ENCODE data around the gene MIP. TPM values are rescaled to one million over a fixed set of nuclear protein-coding genes. Genes with fewer than 3 reads are reported as not detected.
"Not testable (repeated sequence)": the region's sequence is repeated elsewhere in the genome, so short reads cannot be mapped to it uniquely, and the experiment has no call there.

Gene MIP
- total RNA-seq = 0.26 TPM in 1 of 2 replicates, not detected in the other

DNA sequence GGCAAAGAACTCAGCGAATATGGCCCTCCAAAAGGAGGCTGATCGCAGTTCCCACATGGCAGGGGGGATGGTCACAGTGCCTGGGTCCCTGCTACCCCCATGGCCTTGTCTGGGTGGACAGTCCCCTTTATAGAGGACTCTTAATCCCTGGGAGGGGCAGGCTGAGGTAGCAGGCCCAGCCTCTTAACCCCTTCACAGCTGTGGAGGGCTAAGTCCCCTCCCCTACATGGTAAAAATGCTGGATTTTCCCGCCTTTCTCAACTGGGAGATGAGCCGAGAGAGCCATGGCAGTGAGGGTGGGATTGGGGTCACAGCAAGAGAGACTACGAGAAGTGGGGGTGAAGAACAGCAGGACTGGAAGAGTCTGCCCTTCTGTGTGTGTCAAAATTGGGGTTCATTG lies at the start of gene MIP:
Gene MIP, minus strand, starts transcription at position 101 of the 400 bp plus-strand sequence. Its CDS starts 44 bp downstream, at position 57.
- no peak for DNase-seq (ENCODE audit: low read depth)
- H3K27me3 ChIP-seq (ENCODE audit: control insufficient read depth, insufficient read depth, low read length) = no peaks in the 10 kb centered on the region
- TF ChIP-seq, protein P1, sequence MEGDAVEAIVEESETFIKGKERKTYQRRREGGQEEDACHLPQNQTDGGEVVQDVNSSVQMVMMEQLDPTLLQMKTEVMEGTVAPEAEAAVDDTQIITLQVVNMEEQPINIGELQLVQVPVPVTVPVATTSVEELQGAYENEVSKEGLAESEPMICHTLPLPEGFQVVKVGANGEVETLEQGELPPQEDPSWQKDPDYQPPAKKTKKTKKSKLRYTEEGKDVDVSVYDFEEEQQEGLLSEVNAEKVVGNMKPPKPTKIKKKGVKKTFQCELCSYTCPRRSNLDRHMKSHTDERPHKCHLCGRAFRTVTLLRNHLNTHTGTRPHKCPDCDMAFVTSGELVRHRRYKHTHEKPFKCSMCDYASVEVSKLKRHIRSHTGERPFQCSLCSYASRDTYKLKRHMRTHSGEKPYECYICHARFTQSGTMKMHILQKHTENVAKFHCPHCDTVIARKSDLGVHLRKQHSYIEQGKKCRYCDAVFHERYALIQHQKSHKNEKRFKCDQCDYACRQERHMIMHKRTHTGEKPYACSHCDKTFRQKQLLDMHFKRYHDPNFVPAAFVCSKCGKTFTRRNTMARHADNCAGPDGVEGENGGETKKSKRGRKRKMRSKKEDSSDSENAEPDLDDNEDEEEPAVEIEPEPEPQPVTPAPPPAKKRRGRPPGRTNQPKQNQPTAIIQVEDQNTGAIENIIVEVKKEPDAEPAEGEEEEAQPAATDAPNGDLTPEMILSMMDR (IDR thresholded peaks at IDR 0.05; ENCODE audit: insufficient read depth, low read length, severe bottlenecking) = no peak
- FAIRE-seq = no peak
- no peak within 1 kb of the TSS for H3K4me3 ChIP-seq (ENCODE audit: low read depth, low read length)
- H3K36me3 ChIP-seq (ENCODE audit: control insufficient read depth, insufficient read depth, low read length) = no peaks in the 10 kb centered on the region

- DNase-seq (ENCODE audit: low read depth); FAIRE-seq; H3K27me3 ChIP-seq (ENCODE audit: control insufficient read depth, insufficient read depth, low read length): not testable (repeated sequence)
These were observed 45.4 kb upstream of the MIP start for GRCh38 chr12:56499879-56500278.

DNA sequence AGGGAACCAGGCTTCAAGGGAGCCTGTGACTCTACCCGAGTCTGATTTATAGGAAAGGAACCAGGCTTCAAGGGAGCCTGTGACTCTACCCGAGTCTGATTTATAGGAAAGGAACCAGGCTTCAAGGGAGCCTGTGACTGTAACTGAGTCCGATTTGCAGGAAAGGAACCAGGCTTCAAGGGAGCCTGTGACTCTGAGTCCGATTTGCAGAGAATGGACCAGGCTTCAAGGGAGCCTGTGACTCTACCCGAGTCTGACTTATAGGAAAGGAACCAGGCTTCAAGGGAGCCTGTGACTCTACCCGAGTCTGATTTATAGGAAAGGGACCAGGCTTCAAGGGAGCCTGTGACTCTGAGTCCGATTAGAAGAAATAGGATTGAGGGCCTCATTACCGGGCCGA lies 45.0 kb upstream of the MIP start:
- H3K4me3 ChIP-seq (ENCODE audit: low read depth, low read length); DNase-seq (ENCODE audit: low read depth); H3K27me3 ChIP-seq (ENCODE audit: control insufficient read depth, insufficient read depth, low read length); FAIRE-seq; H3K36me3 ChIP-seq (ENCODE audit: control insufficient read depth, insufficient read depth, low read length): not testable (repeated sequence)

More at GRCh38 chr12:56499879-56500278, 45.4 kb upstream of the MIP start:
- not testable (repeated sequence) for H3K36me3 ChIP-seq (ENCODE audit: control insufficient read depth, insufficient read depth, low read length); H3K4me3 ChIP-seq (ENCODE audit: low read depth, low read length)

DNA sequence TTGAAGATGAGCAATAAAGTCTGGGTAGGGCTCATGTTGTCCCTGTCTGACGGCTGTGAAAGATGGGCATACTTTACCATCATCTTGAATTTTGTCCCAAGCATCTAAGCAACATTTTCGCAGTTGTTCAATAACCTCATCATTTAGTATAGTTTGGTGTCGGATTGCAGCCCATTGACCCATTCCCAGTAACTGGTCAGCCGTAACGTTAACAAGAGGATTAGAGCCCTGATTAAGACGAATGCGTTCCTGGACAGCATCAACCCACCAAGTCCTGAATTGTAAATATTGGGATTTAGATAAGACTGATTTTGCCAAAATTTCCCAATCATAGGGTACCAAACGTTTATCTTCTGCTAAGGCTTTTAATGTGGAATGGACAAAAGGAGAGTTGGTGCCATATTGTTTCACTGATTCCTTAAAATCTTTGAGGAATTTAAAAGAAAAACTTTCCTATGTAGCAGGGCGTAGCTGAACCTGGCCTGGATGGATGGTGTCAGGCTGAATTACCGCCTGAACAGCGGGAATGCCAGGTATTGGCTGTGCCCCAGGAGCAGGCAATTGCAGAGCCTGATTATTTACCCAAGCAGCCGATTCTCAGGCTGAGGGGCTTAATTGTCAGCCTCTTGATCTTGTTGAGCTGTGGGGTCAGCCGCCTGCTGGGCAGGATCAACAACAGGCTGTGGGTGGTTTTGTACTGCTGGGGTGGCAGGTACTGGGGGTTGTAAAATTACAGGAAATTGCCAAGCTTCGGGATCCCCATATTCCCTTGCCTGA lies 43.9 kb upstream of the MIP start:
- not testable (repeated sequence) for H3K27me3 ChIP-seq (ENCODE audit: control insufficient read depth, insufficient read depth, low read length); H3K4me3 ChIP-seq (ENCODE audit: low read depth, low read length); DNase-seq (ENCODE audit: low read depth); H3K36me3 ChIP-seq (ENCODE audit: control insufficient read depth, insufficient read depth, low read length)
- peak; percentile 18 for FAIRE-seq

GRCh38 chr12:56496704-56497103 lies 42.2 kb upstream of the MIP start:
- not testable (repeated sequence) for FAIRE-seq; DNase-seq (ENCODE audit: low read depth); H3K4me3 ChIP-seq (ENCODE audit: low read depth, low read length); H3K36me3 ChIP-seq (ENCODE audit: control insufficient read depth, insufficient read depth, low read length); H3K27me3 ChIP-seq (ENCODE audit: control insufficient read depth, insufficient read depth, low read length)
- TF ChIP-seq, protein P1 (IDR thresholded peaks at IDR 0.05; ENCODE audit: insufficient read depth, low read length, severe bottlenecking) = peak; percentile 36

DNA sequence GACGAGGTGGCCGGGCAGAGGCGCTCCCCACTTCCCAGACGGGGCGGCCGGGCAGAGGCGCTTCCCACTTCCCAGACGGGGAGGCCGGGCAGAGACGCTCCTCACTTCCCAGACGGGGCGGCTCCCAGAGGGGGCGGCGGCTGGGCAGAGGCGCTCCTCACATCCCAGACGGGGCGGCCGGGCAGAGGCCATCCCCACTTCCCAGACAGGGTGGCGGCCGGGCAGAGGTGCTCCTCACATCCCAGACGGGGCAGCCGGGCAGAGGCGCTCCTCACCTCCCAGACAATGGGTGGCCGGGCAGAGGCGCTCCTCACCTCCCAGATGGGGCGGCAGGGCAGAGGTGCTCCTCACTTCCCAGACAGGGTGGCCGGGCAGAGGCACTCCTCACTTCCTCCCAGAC lies 40.0 kb upstream of the MIP start:
- not testable (repeated sequence) for FAIRE-seq; DNase-seq (ENCODE audit: low read depth); H3K27me3 ChIP-seq (ENCODE audit: control insufficient read depth, insufficient read depth, low read length); H3K4me3 ChIP-seq (ENCODE audit: low read depth, low read length); H3K36me3 ChIP-seq (ENCODE audit: control insufficient read depth, insufficient read depth, low read length)

DNA sequence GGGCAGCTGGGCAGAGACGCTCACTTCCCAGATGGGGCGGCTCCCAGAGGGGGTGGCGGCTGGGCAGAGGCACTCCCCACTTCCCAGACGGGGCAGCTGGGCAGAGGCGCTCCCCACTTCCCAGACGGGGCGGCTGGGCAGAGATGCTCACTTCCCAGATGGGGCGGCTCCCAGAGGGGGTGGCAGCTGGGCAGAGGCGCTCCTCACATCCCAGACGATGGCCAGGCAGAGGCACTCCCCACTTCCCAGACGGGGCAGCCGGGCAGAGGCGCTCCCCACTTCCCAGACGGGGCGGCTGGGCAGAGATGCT lies 39.6 kb upstream of the MIP start:
- FAIRE-seq; H3K4me3 ChIP-seq (ENCODE audit: low read depth, low read length); DNase-seq (ENCODE audit: low read depth); H3K27me3 ChIP-seq (ENCODE audit: control insufficient read depth, insufficient read depth, low read length); H3K36me3 ChIP-seq (ENCODE audit: control insufficient read depth, insufficient read depth, low read length): not testable (repeated sequence)

- not testable (repeated sequence) for H3K36me3 ChIP-seq (ENCODE audit: control insufficient read depth, insufficient read depth, low read length); DNase-seq (ENCODE audit: low read depth); H3K27me3 ChIP-seq (ENCODE audit: control insufficient read depth, insufficient read depth, low read length); FAIRE-seq; H3K4me3 ChIP-seq (ENCODE audit: low read depth, low read length)
These were observed 39.1 kb upstream of the MIP start for GRCh38 chr12:56493409-56494105.

DNA sequence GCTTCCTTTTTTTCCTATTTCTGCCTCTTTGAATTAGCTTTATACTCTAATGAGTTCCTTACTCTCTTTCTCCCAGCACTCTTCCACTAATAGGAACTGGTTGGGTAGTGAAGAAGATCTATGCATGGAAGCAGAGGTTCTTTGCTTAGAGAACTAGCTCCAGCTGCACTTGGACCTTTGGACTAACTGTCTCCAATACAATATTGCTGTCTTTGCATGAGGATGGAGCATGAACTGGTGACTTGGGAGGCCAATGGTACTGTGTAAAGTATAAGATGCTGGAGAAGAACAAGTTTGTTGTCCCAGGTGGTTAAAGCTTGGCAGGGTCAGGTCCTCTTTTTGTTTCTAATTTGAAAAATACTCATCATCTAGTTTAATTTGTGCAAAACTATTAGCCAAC lies 35.9 kb upstream of the MIP start:
- FAIRE-seq = no peak
- H3K27me3 ChIP-seq (ENCODE audit: control insufficient read depth, insufficient read depth, low read length) = peaks cover 4% of the 10 kb centered on the region

More for the DNA sequence above, 35.9 kb upstream of the MIP start:
- Histone ChIP-seq H3K4me3 (ENCODE audit: low read depth, low read length) (no peak overlapping the region), H3K36me3 (ENCODE audit: control insufficient read depth, insufficient read depth, low read length) (no peaks in the 10 kb centered on the region)
- no peak for DNase-seq (ENCODE audit: low read depth)
- TF ChIP-seq, protein P1 (IDR thresholded peaks at IDR 0.05; ENCODE audit: insufficient read depth, low read length, severe bottlenecking) = no peak
